NCI-H2227 (cell line): ENCODE data around the gene DEFB115.
"Not testable (repeated sequence)": the region's sequence is repeated elsewhere in the genome, so short reads cannot be mapped to it uniquely, and the experiment has no call there.

ENCODE experiments used
- DNase-seq: peaks from one replicate; lab custom pipeline; 2025; ENCODE audit not compliant: unreplicated experiment; lab: John Stamatoyannopoulos, UW

The DEFB115 gene

GRCh38 chr20:31257364-31257763 is at the start of gene DEFB115:
TSS of gene DEFB115 (plus strand) at chr20:31257664. CDS start at chr20:31257664, 0 bp downstream.
- no peak for DNase-seq

- no peak for DNase-seq
Measured at GRCh38 chr20:31236953-31237352, 20.5 kb upstream of the DEFB115 start.

- DNase-seq: no peak
Measured at GRCh38 chr20:31237763-31238162, 19.7 kb upstream of the DEFB115 start.

- no peak for DNase-seq
Measured at GRCh38 chr20:31239139-31239538, 18.3 kb upstream of the DEFB115 start.

GRCh38 chr20:31256959-31257358 is 505 bp upstream of the DEFB115 start:
- DNase-seq: no peak

GRCh38 chr20:31260326-31260932 is 3.0 kb downstream of the DEFB115 start:
- peak; percentile 4 for DNase-seq

GRCh38 chr20:31274441-31274840 is 17.0 kb downstream of the DEFB115 start:
- no peak for DNase-seq

- no peak for DNase-seq
Measured at GRCh38 chr20:31278178-31278577, 20.7 kb downstream of the DEFB115 start.

- DNase-seq: not testable (repeated sequence)
Measured at GRCh38 chr20:31284964-31285363, 27.5 kb downstream of the DEFB115 start.

- DNase-seq: no peak
Measured at GRCh38 chr20:31308535-31309162, 51.2 kb downstream of the DEFB115 start, which contains the start of gene DEFB116. TSS of gene DEFB116 (minus strand) at chr20:31308585. CDS start at chr20:31308585, 0 bp downstream.
